NOMO-1 treated with dmso at 0.1 percent for 144 hours (cell line): Measurements from ENCODE around the gene TCF25.
"Not testable (repeated sequence)": the region's sequence is repeated elsewhere in the genome, so short reads cannot be mapped to it uniquely, and the experiment has no call there.

Source experiments
- DNase-seq: peaks from one replicate; lab custom pipeline; 2025; ENCODE audit not compliant: unreplicated experiment; lab: John Stamatoyannopoulos, UW

Gene TCF25

DNA sequence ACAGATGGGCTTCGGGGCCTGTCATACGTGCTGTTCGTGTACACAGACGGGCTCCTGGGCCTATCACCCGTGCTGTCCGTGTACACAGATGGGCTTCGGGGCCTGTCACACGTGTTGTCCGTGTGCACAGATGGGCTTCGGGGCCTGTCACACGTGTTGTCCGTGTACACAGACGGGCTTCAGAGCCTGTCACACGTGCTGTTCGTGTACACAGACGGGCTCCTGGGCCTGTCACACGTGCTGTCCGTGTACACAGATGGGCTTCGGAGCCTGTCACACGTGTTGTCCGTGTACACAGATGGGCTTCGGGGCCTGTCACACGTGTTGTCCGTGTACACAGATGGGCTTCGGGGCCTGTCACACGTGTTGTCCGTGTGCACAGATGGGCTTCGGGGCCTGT lies 5.7 kb downstream of the TCF25 start:
- DNase-seq, result not testable (repeated sequence)

GRCh38 chr16:89880477-89881367 lies 7.3 kb downstream of the TCF25 start:
- no peak for DNase-seq

GRCh38 chr16:89881368-89881730 lies 8.0 kb downstream of the TCF25 start:
- DNase-seq, result no peak

DNA sequence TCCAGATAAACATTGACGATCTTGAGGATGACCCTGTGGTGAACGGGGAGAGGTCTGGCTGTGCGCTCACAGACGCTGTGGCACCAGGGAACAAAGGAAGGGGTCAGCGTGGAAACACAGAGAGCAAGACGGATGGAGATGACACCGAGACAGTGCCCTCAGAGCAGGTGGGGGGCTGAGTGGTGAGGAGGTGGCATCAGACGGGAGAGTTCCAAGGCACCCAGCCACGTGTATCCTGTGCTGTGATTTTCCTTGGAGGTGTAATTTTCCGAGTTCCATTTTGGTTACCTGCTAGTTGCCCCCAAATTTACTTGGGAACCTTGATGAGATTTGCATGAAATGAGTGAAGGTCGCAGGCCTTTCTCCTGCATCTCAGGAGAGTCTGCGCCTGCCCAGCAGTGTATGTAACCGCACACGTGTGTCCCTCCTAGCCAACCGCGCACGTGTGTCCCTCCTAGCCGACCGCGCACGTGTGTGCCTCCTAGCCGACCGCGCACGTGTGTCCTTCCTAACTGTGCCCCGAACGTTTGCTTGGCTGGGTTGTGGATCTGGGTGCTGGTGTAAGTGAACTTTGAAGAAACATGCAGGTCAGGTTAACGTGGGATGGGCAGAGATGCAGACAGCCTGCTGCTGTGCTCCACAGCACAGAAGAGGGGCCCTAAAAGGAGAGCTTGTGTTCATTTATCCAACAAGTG lies 10.1 kb downstream of the TCF25 start:
- no peak for DNase-seq

GRCh38 chr16:89884041-89884421 lies 10.6 kb downstream of the TCF25 start:
- DNase-seq, result no peak

- no peak for DNase-seq
Measured at GRCh38 chr16:89887243-89887642, 13.9 kb downstream of the TCF25 start.

GRCh38 chr16:89890200-89890599 lies 16.8 kb downstream of the TCF25 start:
- no peak for DNase-seq

DNA sequence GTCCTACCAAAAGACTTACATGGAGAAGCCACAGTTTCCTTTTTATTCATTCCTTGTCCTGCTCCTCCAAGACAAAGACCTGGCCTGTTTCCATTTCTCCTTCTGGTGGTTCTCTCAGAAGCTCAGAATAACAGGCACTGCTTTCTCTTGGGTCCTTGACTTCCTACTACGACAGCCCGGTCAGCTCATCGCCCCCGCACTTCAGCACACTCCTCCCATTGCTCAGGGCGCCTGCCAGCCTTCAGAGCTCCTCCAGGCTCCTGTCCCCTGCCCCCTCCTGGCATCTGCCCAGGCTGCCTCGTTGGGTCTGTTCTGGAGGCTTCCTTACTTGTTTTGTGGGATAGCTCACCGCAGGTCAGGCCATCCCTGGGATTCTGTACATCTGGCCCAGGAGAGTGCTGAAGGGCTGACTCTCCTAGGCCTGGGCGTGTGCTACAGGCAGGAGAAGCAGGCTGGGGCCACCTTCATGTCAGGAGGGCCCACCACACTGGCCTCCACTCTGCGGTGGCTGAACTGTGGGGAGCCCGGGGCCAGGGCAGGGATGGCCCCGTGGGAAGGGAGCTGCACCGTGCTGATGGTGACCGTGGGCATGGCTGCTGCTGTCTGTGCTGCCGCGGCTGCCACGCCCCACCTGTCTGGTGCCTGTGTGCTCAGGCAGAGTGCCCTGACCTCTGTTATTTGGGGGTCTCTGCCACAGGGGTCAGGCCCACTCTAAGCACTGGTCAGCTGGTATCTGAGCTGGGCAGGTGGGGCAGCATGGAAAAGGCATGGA lies 17.7 kb downstream of the TCF25 start:
- no peak for DNase-seq

GRCh38 chr16:89892055-89892630 lies 18.8 kb downstream of the TCF25 start:
- no peak for DNase-seq

DNA sequence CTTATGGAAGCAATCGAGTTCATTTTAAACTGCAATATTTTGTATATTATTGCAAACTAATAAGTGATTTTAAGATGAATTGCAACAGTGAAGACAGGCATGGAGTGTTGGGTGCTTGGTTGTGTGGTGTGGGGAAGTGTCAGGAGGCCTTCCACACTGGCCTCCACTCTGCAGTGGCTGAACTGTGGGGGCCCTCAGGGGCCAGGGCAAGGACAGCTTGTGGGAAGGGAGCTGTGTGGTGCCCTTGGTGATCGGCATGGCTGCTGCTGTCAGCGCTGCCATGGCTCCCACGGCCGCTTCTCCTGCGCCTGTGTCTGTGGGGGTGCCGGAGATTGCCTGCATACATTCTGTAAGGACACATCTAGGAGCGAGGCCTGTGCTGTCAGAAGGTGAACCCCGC lies 19.2 kb downstream of the TCF25 start:
- DNase-seq, result no peak

- DNase-seq, result no peak
Measured at GRCh38 chr16:89893642-89894548, 20.5 kb downstream of the TCF25 start.

GRCh38 chr16:89895482-89896250 lies 22.3 kb downstream of the TCF25 start:
- DNase-seq, result no peak

DNA sequence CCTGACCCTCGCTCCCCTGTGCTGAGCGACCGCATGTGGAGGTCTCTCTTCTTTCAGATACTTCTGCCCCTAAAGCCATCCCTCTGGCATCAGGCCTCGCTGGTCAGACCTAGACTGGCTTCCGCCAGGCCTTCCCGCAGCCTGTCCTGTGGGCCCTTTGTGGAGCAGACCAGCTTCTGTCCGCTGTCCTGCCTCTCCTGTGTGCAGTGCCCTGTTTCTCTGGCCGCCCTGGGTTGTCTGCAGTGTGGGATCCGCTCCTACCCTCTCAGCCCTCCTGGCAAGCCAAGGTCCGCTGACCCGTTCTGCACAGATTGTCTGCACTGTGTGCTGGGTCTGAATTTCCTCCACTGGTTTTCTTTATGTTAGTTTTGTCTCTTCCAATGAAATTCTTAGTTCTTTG lies 23.8 kb downstream of the TCF25 start:
- DNase-seq, result no peak

DNA sequence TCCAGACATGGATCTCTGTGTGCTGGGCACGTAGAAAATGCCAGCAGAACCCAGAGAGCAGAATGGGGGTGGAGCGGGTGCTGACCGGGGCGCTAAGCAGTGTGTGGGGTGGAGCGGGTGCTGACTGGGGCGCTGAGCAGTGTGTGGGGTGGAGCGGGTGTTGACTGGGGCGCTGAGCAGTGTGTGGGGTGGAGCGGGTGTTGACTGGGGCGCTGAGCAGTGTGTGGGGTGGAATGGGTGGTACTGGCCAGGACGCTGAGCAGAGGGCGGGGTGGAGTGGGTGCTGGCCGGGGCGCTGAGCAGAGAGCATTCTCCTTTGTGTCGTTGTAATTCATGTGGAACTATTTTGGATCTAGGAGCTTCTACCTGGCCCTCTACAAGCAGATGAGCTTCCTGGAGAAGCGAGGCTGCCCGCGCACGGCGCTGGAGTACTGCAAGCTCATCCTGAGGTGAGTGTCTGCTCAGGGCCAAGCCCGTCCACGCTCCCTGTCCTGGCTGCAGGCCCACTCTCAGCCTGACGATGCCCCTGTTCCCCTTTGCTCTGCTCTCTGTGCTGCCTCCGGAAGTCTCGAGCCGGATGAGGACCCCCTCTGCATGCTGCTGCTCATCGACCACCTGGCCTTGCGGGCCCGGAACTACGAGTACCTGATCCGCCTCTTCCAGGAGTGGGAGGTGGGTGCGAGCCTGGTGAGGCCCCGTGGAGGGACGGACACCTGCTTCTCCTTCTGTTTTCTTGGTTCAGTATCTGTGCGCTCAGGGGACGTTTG lies 25.0 kb downstream of the TCF25 start:
- DNase-seq, result no peak

- DNase-seq, result no peak
Measured at GRCh38 chr16:89899879-89900481, 26.6 kb downstream of the TCF25 start.

GRCh38 chr16:89900885-89901284 lies 27.5 kb downstream of the TCF25 start:
- DNase-seq, result no peak

GRCh38 chr16:89902980-89903379 lies 29.6 kb downstream of the TCF25 start:
- no peak for DNase-seq

DNA sequence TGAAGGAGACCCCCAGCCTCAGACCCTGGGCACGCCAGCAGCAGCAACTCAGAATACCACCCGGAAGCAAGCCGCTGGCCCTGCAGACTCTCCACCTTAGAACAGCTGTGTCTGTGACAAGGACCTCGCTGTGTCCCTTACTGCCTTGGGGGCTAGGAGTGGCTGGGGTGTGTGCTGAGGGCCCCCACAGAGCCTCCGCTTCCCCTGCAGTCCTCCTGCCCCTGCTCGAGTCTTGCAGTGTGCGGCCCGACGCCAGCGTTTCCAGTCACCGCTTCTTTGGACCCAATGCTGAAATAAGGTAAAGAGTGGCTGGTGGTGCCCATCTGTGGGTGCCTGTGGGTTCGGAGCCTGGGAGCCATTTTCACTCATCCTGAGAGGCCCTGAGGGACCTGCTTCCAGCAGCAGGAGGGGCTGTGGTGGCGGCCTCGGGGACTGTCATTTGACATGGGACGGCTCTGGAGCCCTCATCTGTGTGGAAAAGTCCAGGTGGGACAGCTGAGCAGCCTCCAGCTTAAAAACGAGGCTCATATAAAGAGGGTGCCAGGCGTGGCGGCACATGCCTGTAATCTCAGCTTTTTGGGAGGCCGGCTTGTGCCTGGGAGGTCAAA lies 30.6 kb downstream of the TCF25 start:
- no peak for DNase-seq
